HG03025 (cell line): Measurements from ENCODE around the gene ZNF654.
A peak's percentile ranks its signal among the peaks of the same experiment; 100 is the strongest.
"Not testable (repeated sequence)": the region's sequence is repeated elsewhere in the genome, so short reads cannot be mapped to it uniquely, and the experiment has no call there.

Experiments
- ATAC-seq: cut with Tn5 transposase; IDR thresholded peaks from one replicate; pipeline ENCODE4 v1.9.1; 2021; ENCODE audit warnings: mild to moderate bottlenecking, moderate library complexity; ENCODE audit not compliant: unreplicated experiment, low FRiP score

Gene ZNF654

GRCh38 chr3:88059380-88060170 lies 520 bp downstream of the ZNF654 start:
- ATAC-seq = peak; percentile 8

GRCh38 chr3:88061746-88062145 lies 2.7 kb downstream of the ZNF654 start:
- ATAC-seq = no peak

GRCh38 chr3:88075072-88075471 lies 16.0 kb downstream of the ZNF654 start:
- no peak for ATAC-seq

- ATAC-seq = no peak
These were observed 16.4 kb downstream of the ZNF654 start for GRCh38 chr3:88075497-88075896.

- no peak for ATAC-seq
These were observed 17.7 kb downstream of the ZNF654 start for GRCh38 chr3:88076712-88077111.

GRCh38 chr3:88078932-88079331 lies 19.9 kb downstream of the ZNF654 start:
- ATAC-seq = no peak

GRCh38 chr3:88082854-88083253 lies 23.8 kb downstream of the ZNF654 start:
- ATAC-seq = no peak

- ATAC-seq = no peak
These were observed 25.0 kb downstream of the ZNF654 start for GRCh38 chr3:88084097-88084501.

GRCh38 chr3:88090681-88091080 lies 31.6 kb downstream of the ZNF654 start:
- ATAC-seq = no peak

GRCh38 chr3:88092270-88092669 lies 33.2 kb downstream of the ZNF654 start:
- no peak for ATAC-seq

GRCh38 chr3:88093266-88093665 lies 34.2 kb downstream of the ZNF654 start:
- no peak for ATAC-seq

- ATAC-seq = peak; percentile 72
These were observed 42.1 kb downstream of the ZNF654 start for GRCh38 chr3:88101142-88101541.

GRCh38 chr3:88105325-88105724 lies 46.3 kb downstream of the ZNF654 start:
- ATAC-seq = no peak

GRCh38 chr3:88112289-88112688 lies 53.2 kb downstream of the ZNF654 start:
- no peak for ATAC-seq

GRCh38 chr3:88113311-88114162 lies 54.5 kb downstream of the ZNF654 start:
- ATAC-seq = peak; percentile 90

GRCh38 chr3:88114878-88115549 lies 56.0 kb downstream of the ZNF654 start:
- no peak for ATAC-seq

GRCh38 chr3:88117683-88118082 lies 58.6 kb downstream of the ZNF654 start:
- ATAC-seq = no peak

- ATAC-seq = not testable (repeated sequence)
These were observed 59.5 kb downstream of the ZNF654 start for GRCh38 chr3:88118603-88119002.

GRCh38 chr3:88123526-88123925 lies 64.5 kb downstream of the ZNF654 start:
- ATAC-seq = no peak

- ATAC-seq = no peak
These were observed 72.6 kb downstream of the ZNF654 start for GRCh38 chr3:88131695-88132094.

- no peak for ATAC-seq
These were observed 73.8 kb downstream of the ZNF654 start for GRCh38 chr3:88132894-88133293.
